Lung (tissue), 12 donors: ENCODE measurements around the gene SLC13A5. TPM values are rescaled to one million over a fixed set of nuclear protein-coding genes. Genes with fewer than 3 reads are reported as not detected.
A peak's percentile ranks its signal among the peaks of the same experiment; 100 is the strongest.

Source experiments
- ATAC-seq: fragments of 200-7000 bp; cut with Tn5 transposase; one replicate; pipeline ENCODE4 v1.9.1; 2020; ENCODE audit warnings: moderate number of reproducible peaks; ENCODE audit not compliant: insufficient read depth, low FRiP score
- DNase-seq, 3 donors: peaks; one replicate each; pipeline ENCODE4 v3.0.0-alpha.2; 2013 to 2017
- H3K27ac ChIP-seq, 2 donors: one replicate each; pipeline ENCODE4 v1.5.1; 2013; ENCODE audit warnings: mild to moderate bottlenecking in 2 of 2, moderate library complexity in 2 of 2, control low read depth in 1 of 2, inconsistent platforms in 1 of 2, low read depth in 1 of 2, low read length in 1 of 2
- H3K27me3 ChIP-seq, 3 donors: one replicate each; pipeline ENCODE4 v1.5.1; 2013; ENCODE audit warnings: low read length in 2 of 3; ENCODE audit not compliant: control insufficient read depth in 3 of 3, insufficient read depth in 3 of 3
- H3K36me3 ChIP-seq, 4 donors: one replicate each; pipeline ENCODE4 v1.5.1; 2013; ENCODE audit warnings: low read length in 4 of 4, mild to moderate bottlenecking in 1 of 4, moderate library complexity in 1 of 4; ENCODE audit not compliant: control insufficient read depth in 4 of 4, insufficient read depth in 4 of 4
- H3K4me1 ChIP-seq, 5 donors: one replicate each; pipeline ENCODE4 v1.5.1; 2013; ENCODE audit warnings: low read length in 5 of 5, mild to moderate bottlenecking in 2 of 5, moderate library complexity in 1 of 5; ENCODE audit not compliant: control insufficient read depth in 5 of 5, insufficient read depth in 5 of 5
- H3K4me3 ChIP-seq: one replicate; pipeline ENCODE4 v1.5.1; 2013; ENCODE audit warnings: mild to moderate bottlenecking, control low read depth, moderate library complexity
- H3K9ac ChIP-seq, 2 donors: one replicate each; pipeline ENCODE4 v1.5.1; 2013; ENCODE audit warnings: low read length in 2 of 2, control low read depth in 1 of 2; ENCODE audit not compliant: insufficient read depth in 1 of 2
- H3K9me3 ChIP-seq, 4 donors: one replicate each; pipeline ENCODE4 v1.5.1; 2013; ENCODE audit warnings: low read length in 3 of 4, mild to moderate bottlenecking in 1 of 4, moderate library complexity in 1 of 4; ENCODE audit not compliant: control insufficient read depth in 4 of 4, insufficient read depth in 3 of 4
- WGBS, 2 donors: extraction: QIAGEN DNeasy Blood & Tissue Kit; methylation state at CpG; one replicate each; pipeline ENCODE4 v1.1.7; 2013; 5-methylcytosine and 5-hydroxymethylcytosine counted together
- polyA plus RNA-seq, 2 donors: library from polyadenylated mRNA; stranded (reverse); fragments of 200-250 nt; gene quantifications; one replicate each; pipeline ENCODE4 v1.2.1, GENCODE V29; 2013
- total RNA-seq, 2 donors: library from RNA; depleted of rRNA in 1 of 2; stranded (reverse); fragments of >200 nt in 1 of 2; gene quantifications; one replicate each; pipeline ENCODE4 v1.2.1, GENCODE V29; 2014 to 2021
- TF ChIP-seq, protein P1 (sequence below): IDR thresholded peaks from 2 replicates; pipeline ENCODE4 v1.5.1; 2012; ENCODE audit warnings: mild to moderate bottlenecking; ENCODE audit errors: control extremely low read depth, extremely low read depth
- donor health status: control.
- donor health status: control.
- donor health status: Bipolar disorder and iron deficiency.
- donor health status: healthy.
- donor health status: DM: yes; HTN: yes; CAD: no.

The SLC13A5 gene
- total and polyA plus RNA-seq, 4 donors, result 0.18 TPM; not detected in 3

GRCh38 chr17:6712058-6712853 lies 913 bp downstream of the SLC13A5 start:
- H3K36me3 ChIP-seq, result no peaks in the 10 kb centered on the region
- H3K9ac ChIP-seq, result no peak overlapping the region
- H3K9me3 ChIP-seq, result peaks cover 0 to 3% (median 1%) of the 10 kb centered on the region in 4 donors
- H3K27me3 ChIP-seq, result peaks cover 0 to 34% (median 8%) of the 10 kb centered on the region in 3 donors
- H3K4me1 ChIP-seq, result peaks cover 0 to 13% (median 4%) of the 10 kb centered on the region in 5 donors
- H3K27ac ChIP-seq, result no peak overlapping the region
- no peak overlapping the region for H3K4me3 ChIP-seq
- TF ChIP-seq, protein P1, sequence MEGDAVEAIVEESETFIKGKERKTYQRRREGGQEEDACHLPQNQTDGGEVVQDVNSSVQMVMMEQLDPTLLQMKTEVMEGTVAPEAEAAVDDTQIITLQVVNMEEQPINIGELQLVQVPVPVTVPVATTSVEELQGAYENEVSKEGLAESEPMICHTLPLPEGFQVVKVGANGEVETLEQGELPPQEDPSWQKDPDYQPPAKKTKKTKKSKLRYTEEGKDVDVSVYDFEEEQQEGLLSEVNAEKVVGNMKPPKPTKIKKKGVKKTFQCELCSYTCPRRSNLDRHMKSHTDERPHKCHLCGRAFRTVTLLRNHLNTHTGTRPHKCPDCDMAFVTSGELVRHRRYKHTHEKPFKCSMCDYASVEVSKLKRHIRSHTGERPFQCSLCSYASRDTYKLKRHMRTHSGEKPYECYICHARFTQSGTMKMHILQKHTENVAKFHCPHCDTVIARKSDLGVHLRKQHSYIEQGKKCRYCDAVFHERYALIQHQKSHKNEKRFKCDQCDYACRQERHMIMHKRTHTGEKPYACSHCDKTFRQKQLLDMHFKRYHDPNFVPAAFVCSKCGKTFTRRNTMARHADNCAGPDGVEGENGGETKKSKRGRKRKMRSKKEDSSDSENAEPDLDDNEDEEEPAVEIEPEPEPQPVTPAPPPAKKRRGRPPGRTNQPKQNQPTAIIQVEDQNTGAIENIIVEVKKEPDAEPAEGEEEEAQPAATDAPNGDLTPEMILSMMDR, result no peak
- WGBS, 2 donors, result 32 to 38% methylated on average over 11 of the region's 11 CpGs
- no peak for ATAC-seq
- peak; percentile 58 to 71 (median 66) for DNase-seq

DNA sequence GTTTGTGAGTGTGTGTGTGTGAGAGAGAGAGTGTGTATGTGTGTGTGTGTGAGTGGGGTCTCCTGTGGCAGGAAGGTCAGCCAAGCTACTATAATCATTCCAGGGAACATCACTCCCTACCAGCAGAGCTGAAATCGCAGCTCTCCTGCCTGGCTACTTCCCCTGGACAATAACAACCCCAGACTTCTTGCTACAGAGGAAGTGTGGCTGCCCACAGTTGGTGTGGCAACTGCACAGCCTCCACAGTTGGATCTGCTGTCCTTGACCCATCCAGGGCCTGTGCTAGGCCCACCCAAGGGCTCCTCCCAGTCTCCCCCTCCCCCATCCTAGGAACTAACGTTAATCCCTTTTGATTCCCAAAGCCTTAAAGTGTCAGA lies 1.5 kb downstream of the SLC13A5 start:
- H3K9ac ChIP-seq, result no peak overlapping the region
- H3K36me3 ChIP-seq, result no peaks in the 10 kb centered on the region
- peaks cover 0 to 13% (median 4%) of the 10 kb centered on the region in 5 donors for H3K4me1 ChIP-seq
- DNase-seq (peak in 2 of 3 donors; percentile 10 to 30), ATAC-seq (no peak)
- no peak overlapping the region for H3K4me3 ChIP-seq
- H3K27ac ChIP-seq, result no peak overlapping the region
- H3K27me3 ChIP-seq, result peaks cover 0 to 34% (median 8%) of the 10 kb centered on the region in 3 donors
- WGBS, 2 donors, result 16 to 30% methylated on average over 2 of the region's 2 CpGs
- H3K9me3 ChIP-seq, result peaks cover 0 to 3% (median 1%) of the 10 kb centered on the region in 4 donors
- TF ChIP-seq, protein P1, result no peak

DNA sequence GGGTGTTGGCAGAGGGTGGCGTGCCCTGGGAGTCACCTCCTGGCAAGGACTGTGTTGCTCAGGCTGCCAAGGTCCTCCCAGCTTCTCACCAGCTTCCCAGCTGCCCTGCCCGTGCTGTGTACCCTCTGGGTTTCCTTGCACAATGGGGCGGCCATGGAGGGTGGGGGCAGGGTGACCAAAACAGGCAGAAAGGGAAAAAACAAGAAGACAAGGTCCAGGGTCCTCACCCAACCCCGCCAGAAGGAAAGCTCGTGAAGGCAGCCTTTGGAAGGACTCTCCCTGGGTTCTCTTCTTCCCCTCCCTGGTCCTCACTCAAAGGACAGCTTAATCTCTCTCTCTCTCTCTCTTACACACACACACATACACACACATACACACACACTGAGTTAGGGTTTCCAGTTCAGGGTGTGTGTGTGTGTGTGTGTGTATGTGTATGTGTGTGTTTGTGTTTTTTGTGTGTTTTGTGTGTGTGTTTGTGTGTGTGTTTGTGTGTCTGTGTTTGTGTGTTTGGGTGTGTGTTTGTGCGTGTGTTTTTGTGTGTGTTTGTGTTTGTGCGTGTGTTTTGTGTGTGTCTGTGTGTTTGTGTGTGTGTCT lies 2.0 kb downstream of the SLC13A5 start:
- no peak for DNase-seq
- whole genome bisulfite sequencing, 2 donors, result 49 to 60% methylated on average over 7 of the region's 7 CpGs
- ATAC-seq, result no peak
- Histone ChIP-seq H3K9me3 (peaks cover 0 to 3% (median 1%) of the 10 kb centered on the region in 4 donors), H3K36me3 (no peaks in the 10 kb centered on the region), H3K4me3 (no peak overlapping the region), H3K9ac (no peak overlapping the region), H3K4me1 (peaks cover 0 to 13% (median 4%) of the 10 kb centered on the region in 5 donors), H3K27me3 (peaks cover 0 to 34% (median 8%) of the 10 kb centered on the region in 3 donors), H3K27ac (no peak overlapping the region)
- TF ChIP-seq, protein P1, result no peak
